Measurements from ENCODE around the gene MIDN.
"Not testable (repeated sequence)": the region's sequence is repeated elsewhere in the genome, so short reads cannot be mapped to it uniquely, and the experiment has no call there.

MIDN gene

GRCh38 chr19:1206864-1207450, 41.4 kb upstream of the MIDN start (continued):
- TF ChIP-seq ZSCAN5A (tag by site-specific recombination; IDR thresholded peaks at IDR 0.05) (no peak), ZNF423 (tag by site-specific recombination; IDR thresholded peaks at IDR 0.05) (no peak), ZNF580 (tag by site-specific recombination; IDR thresholded peaks at IDR 0.05) (no peak), ZNF600 (tag by site-specific recombination; IDR thresholded peaks at IDR 0.05) (peak; percentile 98)
- TF ChIP-seq, protein P1, sequence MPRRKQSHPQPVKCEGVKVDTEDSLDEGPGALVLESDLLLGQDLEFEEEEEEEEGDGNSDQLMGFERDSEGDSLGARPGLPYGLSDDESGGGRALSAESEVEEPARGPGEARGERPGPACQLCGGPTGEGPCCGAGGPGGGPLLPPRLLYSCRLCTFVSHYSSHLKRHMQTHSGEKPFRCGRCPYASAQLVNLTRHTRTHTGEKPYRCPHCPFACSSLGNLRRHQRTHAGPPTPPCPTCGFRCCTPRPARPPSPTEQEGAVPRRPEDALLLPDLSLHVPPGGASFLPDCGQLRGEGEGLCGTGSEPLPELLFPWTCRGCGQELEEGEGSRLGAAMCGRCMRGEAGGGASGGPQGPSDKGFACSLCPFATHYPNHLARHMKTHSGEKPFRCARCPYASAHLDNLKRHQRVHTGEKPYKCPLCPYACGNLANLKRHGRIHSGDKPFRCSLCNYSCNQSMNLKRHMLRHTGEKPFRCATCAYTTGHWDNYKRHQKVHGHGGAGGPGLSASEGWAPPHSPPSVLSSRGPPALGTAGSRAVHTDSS (tag by site-specific recombination; IDR thresholded peaks at IDR 0.05), result no peak

GRCh38 chr19:1208830-1209229, 39.6 kb upstream of the MIDN start:
- H3K4me1 ChIP-seq (ENCODE audit: control insufficient read depth, insufficient read depth, low read length); H3K27ac ChIP-seq (ENCODE audit: extremely low read depth, low read depth, low read length); H3K4me3 ChIP-seq (ENCODE audit: low read depth, low read length); H3K9me3 ChIP-seq (ENCODE audit: control insufficient read depth, insufficient read depth, low read depth, low read length): not testable (repeated sequence)
- CTCF ChIA-PET, result interaction anchor here (1.0 kb wide), 1 partner anchor 35 kb away, joined by 7 read pairs; no protein-coding TSS in a partner anchor
- peaks cover 14 to 33% of the 10 kb centered on the region in 2 experiments; a peak in 2 of 3 replicates for H3K36me3 ChIP-seq (ENCODE audit: control insufficient read depth in 2 of 2, insufficient read depth in 1 of 2, low read length in 2 of 2)
- POLR2A ChIA-PET, result interaction anchor here (0.7 to 0.9 kb wide), 2 partner anchors 9 to 96 kb away, joined by 3 to 7 read pairs; no protein-coding TSS in a partner anchor
- TF ChIP-seq KLF1 (tag by site-specific recombination; IDR thresholded peaks at IDR 0.05), result peak; percentile 74

DNA sequence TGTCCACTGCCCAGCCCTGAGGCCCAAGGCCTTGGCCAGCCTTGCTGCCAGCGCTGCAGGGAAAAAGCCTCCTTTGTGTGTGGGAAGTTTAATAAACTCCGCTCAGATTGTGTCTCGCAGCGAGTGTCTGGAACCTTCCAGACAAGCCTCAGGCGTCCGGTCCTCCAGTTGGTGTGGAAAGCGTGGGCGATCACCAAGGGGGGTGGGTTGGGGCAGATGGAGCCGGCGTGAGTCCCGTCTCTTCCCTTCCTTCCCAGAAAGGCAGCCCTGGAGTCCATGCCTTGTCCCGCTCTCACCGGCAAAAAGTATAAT, 38.2 kb upstream of the MIDN start:
- no peaks in the 10 kb centered on the region for H3K9me3 ChIP-seq (ENCODE audit: control insufficient read depth, insufficient read depth, low read depth, low read length)
- H3K27ac ChIP-seq (ENCODE audit: extremely low read depth, low read depth, low read length), result peak overlapping the region; percentile 69
- TF ChIP-seq KLF16 (tag by site-specific recombination; IDR thresholded peaks at IDR 0.05) (no peak), ZFHX2 (tag by site-specific recombination; conservative IDR thresholded peaks at IDR 0.05) (0 out of 2 replicates have a peak, but pooled peaks have one; percentile 5)
- peaks cover 10% of the 10 kb centered on the region; the same call in 1 of the 2 replicates for H3K4me1 ChIP-seq (ENCODE audit: control insufficient read depth, insufficient read depth, low read length)
- ChIA-PET POLR2A (no interaction called here), CTCF (interaction anchor here (0.7 to 1.8 kb wide), 2 partner anchors 8 to 12 kb away, joined by 3 to 5 read pairs; no protein-coding TSS in a partner anchor)
- peaks cover 14 to 40% of the 10 kb centered on the region in 2 experiments; a peak in 2 of 3 replicates for H3K36me3 ChIP-seq (ENCODE audit: control insufficient read depth in 2 of 2, insufficient read depth in 1 of 2, low read length in 2 of 2)
- no peak overlapping the region for H3K4me3 ChIP-seq (ENCODE audit: low read depth, low read length)

DNA sequence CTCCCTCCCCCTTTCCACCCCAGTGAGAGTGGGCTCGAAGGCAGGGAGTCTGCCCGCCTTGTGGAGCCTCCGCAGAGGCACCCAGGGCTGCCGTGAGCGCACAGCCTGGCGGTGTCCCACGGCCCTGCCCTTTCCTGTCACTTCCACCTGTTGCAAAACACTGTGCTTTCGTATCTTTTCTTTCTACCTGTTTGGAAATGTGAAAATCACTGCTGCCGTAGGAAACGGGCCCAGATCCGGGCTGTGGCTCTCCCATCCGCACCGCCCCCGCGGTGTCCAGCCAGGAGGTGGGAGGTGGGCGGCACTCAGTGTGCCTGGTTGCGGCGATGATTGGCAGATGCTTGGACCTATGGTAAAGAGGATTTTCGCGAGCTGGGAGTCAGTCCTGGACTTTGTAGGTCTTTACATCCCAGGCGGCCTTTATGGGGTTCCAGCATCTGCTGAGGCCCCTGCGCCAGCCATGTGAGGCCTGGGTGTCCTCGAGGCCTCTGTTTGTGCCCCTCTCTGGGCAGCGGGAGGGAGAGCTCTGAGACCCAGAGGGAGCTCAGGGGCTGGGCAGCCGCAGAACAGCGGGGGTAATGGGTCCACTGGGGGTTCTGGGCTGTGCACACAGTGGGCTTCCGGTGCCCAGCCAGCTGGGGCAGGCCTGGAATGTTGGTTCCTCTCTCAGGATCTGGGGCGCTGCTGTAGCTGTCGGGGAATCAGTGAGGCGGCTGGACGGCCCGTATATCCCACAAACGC, 36.7 kb upstream of the MIDN start:
- Histone ChIP-seq H3K4me1 (ENCODE audit: control insufficient read depth, insufficient read depth, low read length) (peaks cover 12% of the 10 kb centered on the region; the same call in 1 of the 2 replicates), H3K9me3 (ENCODE audit: control insufficient read depth, insufficient read depth, low read depth, low read length) (no peaks in the 10 kb centered on the region), H3K4me3 (ENCODE audit: low read depth, low read length) (no peak overlapping the region), H3K27ac (ENCODE audit: extremely low read depth, low read depth, low read length) (peak overlapping the region; percentile 24; the same call in 1 of the 2 replicates), H3K36me3 (ENCODE audit: control insufficient read depth in 2 of 2, insufficient read depth in 1 of 2, low read length in 2 of 2) (peaks cover 18 to 40% of the 10 kb centered on the region in 2 experiments; a peak in 2 of 3 replicates)
- POLR2A ChIA-PET, result interaction anchor here (0.6 to 2.3 kb wide), 5 partner anchors 13 to 536 kb away, joined by 3 to 18 read pairs (median 4); partner anchors contain the start of gene CIRBP
- CTCF ChIA-PET, result interaction anchor here (0.6 to 1.6 kb wide), 3 partner anchors 9 to 220 kb away, joined by 3 read pairs; no protein-coding TSS in a partner anchor
- peak; percentile 83 for TF ChIP-seq ZFHX2 (tag by site-specific recombination; conservative IDR thresholded peaks at IDR 0.05)
- no peak for TF ChIP-seq ZNF175 (tag by site-specific recombination; IDR thresholded peaks at IDR 0.05)
- TF ChIP-seq, protein P2, sequence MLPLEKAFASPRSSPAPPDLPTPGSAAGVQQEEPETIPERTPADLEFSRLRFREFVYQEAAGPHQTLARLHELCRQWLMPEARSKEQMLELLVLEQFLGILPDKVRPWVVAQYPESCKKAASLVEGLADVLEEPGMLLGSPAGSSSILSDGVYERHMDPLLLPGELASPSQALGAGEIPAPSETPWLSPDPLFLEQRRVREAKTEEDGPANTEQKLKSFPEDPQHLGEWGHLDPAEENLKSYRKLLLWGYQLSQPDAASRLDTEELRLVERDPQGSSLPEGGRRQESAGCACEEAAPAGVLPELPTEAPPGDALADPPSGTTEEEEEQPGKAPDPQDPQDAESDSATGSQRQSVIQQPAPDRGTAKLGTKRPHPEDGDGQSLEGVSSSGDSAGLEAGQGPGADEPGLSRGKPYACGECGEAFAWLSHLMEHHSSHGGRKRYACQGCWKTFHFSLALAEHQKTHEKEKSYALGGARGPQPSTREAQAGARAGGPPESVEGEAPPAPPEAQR (tag by site-specific recombination; IDR thresholded peaks at IDR 0.05), result no peak
- no peak for TF ChIP-seq REPIN1 (tag by site-specific recombination; IDR thresholded peaks at IDR 0.05; ENCODE audit: low read depth)
- peak; percentile 86 for TF ChIP-seq EGR2 (tag by site-specific recombination; IDR thresholded peaks at IDR 0.05; ENCODE audit: low read depth)
- TF ChIP-seq, protein P3, sequence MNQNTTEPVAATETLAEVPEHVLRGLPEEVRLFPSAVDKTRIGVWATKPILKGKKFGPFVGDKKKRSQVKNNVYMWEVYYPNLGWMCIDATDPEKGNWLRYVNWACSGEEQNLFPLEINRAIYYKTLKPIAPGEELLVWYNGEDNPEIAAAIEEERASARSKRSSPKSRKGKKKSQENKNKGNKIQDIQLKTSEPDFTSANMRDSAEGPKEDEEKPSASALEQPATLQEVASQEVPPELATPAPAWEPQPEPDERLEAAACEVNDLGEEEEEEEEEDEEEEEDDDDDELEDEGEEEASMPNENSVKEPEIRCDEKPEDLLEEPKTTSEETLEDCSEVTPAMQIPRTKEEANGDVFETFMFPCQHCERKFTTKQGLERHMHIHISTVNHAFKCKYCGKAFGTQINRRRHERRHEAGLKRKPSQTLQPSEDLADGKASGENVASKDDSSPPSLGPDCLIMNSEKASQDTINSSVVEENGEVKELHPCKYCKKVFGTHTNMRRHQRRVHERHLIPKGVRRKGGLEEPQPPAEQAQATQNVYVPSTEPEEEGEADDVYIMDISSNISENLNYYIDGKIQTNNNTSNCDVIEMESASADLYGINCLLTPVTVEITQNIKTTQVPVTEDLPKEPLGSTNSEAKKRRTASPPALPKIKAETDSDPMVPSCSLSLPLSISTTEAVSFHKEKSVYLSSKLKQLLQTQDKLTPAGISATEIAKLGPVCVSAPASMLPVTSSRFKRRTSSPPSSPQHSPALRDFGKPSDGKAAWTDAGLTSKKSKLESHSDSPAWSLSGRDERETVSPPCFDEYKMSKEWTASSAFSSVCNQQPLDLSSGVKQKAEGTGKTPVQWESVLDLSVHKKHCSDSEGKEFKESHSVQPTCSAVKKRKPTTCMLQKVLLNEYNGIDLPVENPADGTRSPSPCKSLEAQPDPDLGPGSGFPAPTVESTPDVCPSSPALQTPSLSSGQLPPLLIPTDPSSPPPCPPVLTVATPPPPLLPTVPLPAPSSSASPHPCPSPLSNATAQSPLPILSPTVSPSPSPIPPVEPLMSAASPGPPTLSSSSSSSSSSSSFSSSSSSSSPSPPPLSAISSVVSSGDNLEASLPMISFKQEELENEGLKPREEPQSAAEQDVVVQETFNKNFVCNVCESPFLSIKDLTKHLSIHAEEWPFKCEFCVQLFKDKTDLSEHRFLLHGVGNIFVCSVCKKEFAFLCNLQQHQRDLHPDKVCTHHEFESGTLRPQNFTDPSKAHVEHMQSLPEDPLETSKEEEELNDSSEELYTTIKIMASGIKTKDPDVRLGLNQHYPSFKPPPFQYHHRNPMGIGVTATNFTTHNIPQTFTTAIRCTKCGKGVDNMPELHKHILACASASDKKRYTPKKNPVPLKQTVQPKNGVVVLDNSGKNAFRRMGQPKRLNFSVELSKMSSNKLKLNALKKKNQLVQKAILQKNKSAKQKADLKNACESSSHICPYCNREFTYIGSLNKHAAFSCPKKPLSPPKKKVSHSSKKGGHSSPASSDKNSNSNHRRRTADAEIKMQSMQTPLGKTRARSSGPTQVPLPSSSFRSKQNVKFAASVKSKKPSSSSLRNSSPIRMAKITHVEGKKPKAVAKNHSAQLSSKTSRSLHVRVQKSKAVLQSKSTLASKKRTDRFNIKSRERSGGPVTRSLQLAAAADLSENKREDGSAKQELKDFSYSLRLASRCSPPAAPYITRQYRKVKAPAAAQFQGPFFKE (tag by site-specific recombination; IDR thresholded peaks at IDR 0.05; ENCODE audit: borderline replicate concordance), result no peak
- TF ChIP-seq ZNF624 (tag by site-specific recombination; IDR thresholded peaks at IDR 0.05), result no peak
- no peak for TF ChIP-seq OSR2 (tag by site-specific recombination; IDR thresholded peaks at IDR 0.05)
